ENCODE results near the gene DGKA. TPM values are rescaled to one million over a fixed set of nuclear protein-coding genes. Genes with fewer than 3 reads are reported as not detected.
"Not testable (repeated sequence)": the region's sequence is repeated elsewhere in the genome, so short reads cannot be mapped to it uniquely, and the experiment has no call there.

Gene DGKA
- total RNA-seq, 2 donors from 2014 or later, result 282 to 502 TPM

GRCh38 chr12:55993230-55993853 lies 62.4 kb downstream of the DGKA start:
- H3K36me3 Mint-ChIP-seq (ENCODE audit: low read depth), result peaks cover 74% of the 10 kb centered on the region
- H3K4me3 Mint-ChIP-seq, result no peak overlapping the region
- H3K9me3 Mint-ChIP-seq, result no peaks in the 10 kb centered on the region
- peaks cover 6% of the 10 kb centered on the region for H3K4me1 Mint-ChIP-seq
- ATAC-seq (replicated peaks), result no peak
- H3K27ac Mint-ChIP-seq, result no peak overlapping the region
- no peaks in the 10 kb centered on the region for H3K27me3 Mint-ChIP-seq

- peaks cover 6% of the 10 kb centered on the region for H3K4me1 Mint-ChIP-seq
- H3K9me3 Mint-ChIP-seq, result no peaks in the 10 kb centered on the region
- peaks cover 54% of the 10 kb centered on the region for H3K36me3 Mint-ChIP-seq (ENCODE audit: low read depth)
- ATAC-seq (replicated peaks), result no peak
- H3K27me3 Mint-ChIP-seq, result no peaks in the 10 kb centered on the region
- no peak overlapping the region for H3K27ac Mint-ChIP-seq
- no peak overlapping the region for H3K4me3 Mint-ChIP-seq
These were observed 64.4 kb downstream of the DGKA start for GRCh38 chr12:55995366-55995765.

DNA sequence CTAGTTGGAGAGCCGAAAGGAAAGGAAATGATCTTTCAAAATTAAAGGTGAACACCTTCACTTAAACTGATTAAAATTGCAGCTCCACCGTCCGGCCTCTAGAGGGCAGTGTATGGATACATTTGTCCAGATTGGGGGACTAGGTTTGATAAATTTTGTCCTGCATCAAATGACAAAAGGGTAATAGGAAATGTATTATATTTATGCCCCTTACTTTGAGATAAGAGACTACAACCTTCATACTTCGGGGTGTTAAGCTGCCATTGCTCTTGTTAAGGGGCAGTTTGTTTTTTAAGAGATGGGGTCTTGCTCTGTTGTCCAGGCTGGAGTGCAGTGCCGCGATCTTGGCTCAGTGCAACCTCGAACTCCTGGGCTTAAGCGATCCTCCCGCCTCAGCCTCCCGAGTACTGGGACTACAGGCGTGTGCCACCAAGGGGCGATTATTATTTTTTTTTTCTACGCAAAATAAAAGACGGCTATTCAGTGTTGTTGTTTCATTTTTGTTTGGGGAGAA lies 65.3 kb downstream of the DGKA start:
- Mint-ChIP-seq H3K9me3 (no peaks in the 10 kb centered on the region), H3K27me3 (no peaks in the 10 kb centered on the region), H3K36me3 (ENCODE audit: low read depth) (peaks cover 45% of the 10 kb centered on the region), H3K27ac (no peak overlapping the region), H3K4me1 (peaks cover 6% of the 10 kb centered on the region), H3K4me3 (peak overlapping the region; percentile 62)
- ATAC-seq (replicated peaks), result peak; percentile 53

DNA sequence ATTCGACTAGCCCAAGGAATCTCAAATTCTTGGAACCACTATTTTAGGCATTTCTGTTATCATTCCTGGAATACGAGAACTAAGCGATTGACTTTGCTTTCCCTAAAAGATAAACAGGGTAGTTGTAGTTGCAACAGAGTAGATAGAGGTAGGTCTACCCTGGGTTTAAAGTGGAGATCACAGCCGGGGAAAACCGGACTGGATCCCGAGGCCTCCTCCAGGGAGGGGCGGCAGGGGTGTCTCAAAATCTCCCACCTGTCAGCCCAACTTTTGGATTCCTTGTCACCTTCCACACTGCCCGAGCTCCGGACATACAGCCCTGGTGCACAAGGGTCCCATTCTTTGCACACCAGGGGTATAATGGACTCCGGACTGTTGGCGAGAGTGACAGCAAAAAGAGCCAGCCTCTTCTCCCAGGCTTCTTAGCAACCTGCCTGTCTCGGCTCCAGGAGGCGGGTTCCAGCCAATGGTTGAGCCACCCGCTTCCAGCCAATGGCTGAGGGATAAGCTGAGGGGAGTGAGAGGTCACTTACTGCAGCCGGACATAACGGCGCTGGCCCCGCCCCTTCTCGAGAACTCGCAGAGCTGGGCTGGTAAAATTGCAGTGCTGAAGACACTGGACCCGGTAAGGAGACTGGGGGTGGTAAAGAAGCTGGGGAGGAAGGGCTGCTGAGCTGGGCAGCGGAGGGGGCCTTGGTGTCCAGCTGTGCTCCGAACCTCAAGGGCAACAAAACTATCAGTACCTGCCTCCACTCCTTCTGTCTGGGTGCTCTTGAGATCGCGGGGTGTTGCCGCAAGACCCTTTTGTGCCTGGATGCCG lies 66.0 kb downstream of the DGKA start, which contains the start of gene SUOX:
Gene SUOX, plus strand, starts transcription at position 562 of the 820 bp plus-strand sequence. CDS start 4,946 bp downstream, outside the sequence.
- peaks cover 6% of the 10 kb centered on the region for H3K4me1 Mint-ChIP-seq
- H3K27ac Mint-ChIP-seq, result no peak within 1 kb of the TSS
- H3K9me3 Mint-ChIP-seq, result no peaks in the 10 kb centered on the region

GRCh38 chr12:55997535-55997859 lies 66.5 kb downstream of the DGKA start:
- peak; percentile 6 for ATAC-seq (replicated peaks)
- Mint-ChIP-seq H3K4me3 (peak overlapping the region; percentile 62), H3K4me1 (peaks cover 6% of the 10 kb centered on the region), H3K27me3 (no peaks in the 10 kb centered on the region), H3K27ac (no peak overlapping the region), H3K36me3 (ENCODE audit: low read depth) (peaks cover 33% of the 10 kb centered on the region), H3K9me3 (no peaks in the 10 kb centered on the region)

More for the DNA sequence above, 66.0 kb downstream of the DGKA start, which contains the start of gene SUOX:
- H3K27me3 Mint-ChIP-seq, result no peaks in the 10 kb centered on the region
- H3K36me3 Mint-ChIP-seq (ENCODE audit: low read depth), result peaks cover 38% of the 10 kb centered on the region
- peak; percentile 88 for ATAC-seq (replicated peaks)
- H3K4me3 Mint-ChIP-seq, result peak within 1 kb of the TSS; percentile 62

DNA sequence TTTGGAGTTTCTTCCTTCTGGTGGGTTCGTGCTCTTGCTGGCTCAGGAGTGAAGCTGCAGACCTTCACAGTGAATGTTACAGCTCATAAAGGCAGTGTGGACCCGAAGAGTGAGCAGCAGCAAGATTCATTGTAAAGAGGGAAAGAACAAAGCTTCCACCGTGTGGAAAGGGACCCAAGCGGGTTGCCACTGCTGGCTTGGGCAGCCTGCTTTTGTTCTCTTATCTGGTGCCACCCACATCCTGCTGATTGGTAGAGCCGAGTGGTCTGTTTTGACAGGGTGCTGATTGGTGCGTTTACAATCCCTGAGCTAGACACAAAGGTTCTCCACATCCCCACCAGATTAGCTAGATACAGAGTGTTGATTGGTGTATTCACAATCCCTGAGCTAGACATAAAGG lies 68.6 kb downstream of the DGKA start:
- H3K4me1 Mint-ChIP-seq; ATAC-seq (replicated peaks); H3K27me3 Mint-ChIP-seq; H3K9me3 Mint-ChIP-seq; H3K4me3 Mint-ChIP-seq; H3K27ac Mint-ChIP-seq: not testable (repeated sequence)
- H3K36me3 Mint-ChIP-seq (ENCODE audit: low read depth), result peaks cover 12% of the 10 kb centered on the region

DNA sequence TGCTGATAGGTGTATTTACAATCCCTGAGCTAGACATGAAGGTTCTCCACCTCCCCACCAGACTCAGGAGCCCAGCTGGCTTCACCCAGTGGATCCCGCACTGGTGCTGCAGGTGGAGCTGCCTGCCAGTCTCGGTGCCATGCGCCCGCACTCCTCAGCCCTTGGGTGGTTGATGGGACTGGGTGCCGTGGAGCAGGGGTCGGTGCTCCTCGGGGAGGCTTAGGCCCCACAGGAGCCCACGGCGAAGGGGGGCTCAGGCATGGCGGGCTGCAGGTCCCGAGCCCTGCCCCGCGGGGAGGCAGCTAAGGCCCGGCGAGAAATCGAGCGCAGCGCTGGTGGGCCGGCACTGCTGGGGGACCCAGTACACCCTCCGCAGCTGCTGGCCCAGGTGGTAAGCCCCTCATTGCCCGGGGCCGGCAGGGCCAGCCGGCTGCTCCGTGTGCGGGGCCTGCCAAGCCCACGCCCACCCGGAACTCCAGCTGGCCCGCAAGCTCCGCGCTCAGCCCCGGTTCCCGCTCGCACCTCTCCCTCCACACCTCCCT lies 69.1 kb downstream of the DGKA start:
- H3K4me1 Mint-ChIP-seq; H3K27ac Mint-ChIP-seq; ATAC-seq (replicated peaks); H3K9me3 Mint-ChIP-seq; H3K4me3 Mint-ChIP-seq; H3K27me3 Mint-ChIP-seq; H3K36me3 Mint-ChIP-seq (ENCODE audit: low read depth): not testable (repeated sequence)

DNA sequence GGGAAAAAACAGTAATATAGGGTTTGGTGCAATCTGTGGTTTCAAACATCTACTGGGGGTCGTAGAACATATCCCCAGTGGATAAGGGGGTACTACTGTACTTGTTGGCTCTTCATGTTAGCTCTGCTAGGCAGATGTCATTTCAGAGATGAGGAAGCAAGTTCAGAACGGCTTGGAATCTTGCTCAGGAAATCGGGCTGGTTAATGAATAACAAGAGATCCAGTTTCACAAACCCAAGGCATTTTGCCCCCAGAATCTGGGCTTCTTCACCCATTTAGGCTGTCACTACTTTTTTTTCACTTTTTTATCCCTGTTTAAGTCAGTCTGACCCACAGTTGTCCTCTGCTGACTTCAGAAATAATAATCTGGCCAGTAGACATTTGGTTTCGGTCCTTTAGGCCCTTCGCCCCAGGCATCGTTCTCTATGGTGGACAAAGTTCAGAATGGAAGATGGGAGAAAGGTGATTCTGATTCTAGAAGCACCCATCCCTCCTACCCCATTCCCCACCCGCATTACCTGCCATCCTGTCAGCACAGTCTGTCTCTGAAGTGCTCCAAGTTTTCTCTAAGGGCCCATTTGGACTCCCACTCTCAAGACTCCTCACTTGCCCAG lies 70.6 kb downstream of the DGKA start:
- peaks cover under 1% of the 10 kb centered on the region for H3K4me1 Mint-ChIP-seq
- H3K36me3 Mint-ChIP-seq (ENCODE audit: low read depth), result no peaks in the 10 kb centered on the region
- no peak overlapping the region for H3K4me3 Mint-ChIP-seq
- no peak overlapping the region for H3K27ac Mint-ChIP-seq
- no peaks in the 10 kb centered on the region for H3K9me3 Mint-ChIP-seq
- H3K27me3 Mint-ChIP-seq, result no peaks in the 10 kb centered on the region
- ATAC-seq (replicated peaks), result no peak

DNA sequence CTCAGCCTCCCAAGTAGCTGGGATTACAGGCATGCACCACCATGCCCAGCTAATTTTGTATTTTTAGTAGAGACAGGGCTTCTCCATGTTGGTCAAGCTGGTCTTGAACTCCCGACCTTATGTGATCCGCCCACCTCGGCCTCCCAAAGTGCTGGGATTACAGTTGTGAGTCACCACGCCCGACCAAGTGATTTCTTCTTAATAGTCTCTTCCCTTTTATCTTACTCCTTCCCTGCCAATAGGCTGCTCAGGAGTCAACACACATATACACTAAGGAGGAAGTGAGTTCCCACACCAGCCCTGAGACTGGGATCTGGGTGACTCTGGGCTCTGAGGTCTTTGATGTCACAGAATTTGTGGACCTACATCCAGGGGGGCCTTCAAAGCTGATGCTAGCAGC lies 72.4 kb downstream of the DGKA start:
- not testable (repeated sequence) for H3K9me3 Mint-ChIP-seq; H3K27me3 Mint-ChIP-seq; ATAC-seq (replicated peaks); H3K4me1 Mint-ChIP-seq; H3K27ac Mint-ChIP-seq; H3K36me3 Mint-ChIP-seq (ENCODE audit: low read depth); H3K4me3 Mint-ChIP-seq

Other genes with a start within 250 kb of the DGKA start
- 1 to 10 TPM; 3.2 to 8.7 TPM for gene ITGA7, start 223.3 kb upstream of the DGKA start, total RNA-seq
- 100 to 1,000 TPM; 104 to 118 TPM for gene BLOC1S1, start 215.1 kb upstream of the DGKA start, total RNA-seq
- 10 to 100 TPM; 13.0 to 13.5 TPM for gene RDH5, start 210.8 kb upstream of the DGKA start, total RNA-seq
- 100 to 1,000 TPM; 211 to 237 TPM for gene CD63, start 202.2 kb upstream of the DGKA start, total RNA-seq
- gene GDF11, start 188.0 kb upstream of the DGKA start, total RNA-seq, result 10 to 100 TPM in 1 of 2 donors, 1 to 10 TPM in 1; 7.4 to 14.1 TPM
- 100 to 1,000 TPM in 1 of 2 donors, 10 to 100 TPM in 1; 63.6 to 103 TPM for gene SARNP, start 113.4 kb upstream of the DGKA start, total RNA-seq
- 10 to 100 TPM; 26.5 to 40.2 TPM for gene ORMDL2, start 113.1 kb upstream of the DGKA start, total RNA-seq
- 10 to 100 TPM; 30.7 to 33.0 TPM for gene DNAJC14, start 101.6 kb upstream of the DGKA start, total RNA-seq
- not detected for gene MMP19, start 88.2 kb upstream of the DGKA start, total RNA-seq
- 10 to 100 TPM; 23.4 to 35.6 TPM for gene PYM1, start 3.3 kb upstream of the DGKA start, total RNA-seq
- 1 to 10 TPM in 1 of 2 donors, under 1 TPM in 1; 0.30 to 2.5 TPM for gene PMEL, start 34.9 kb downstream of the DGKA start, total RNA-seq
- gene CDK2, start 35.7 kb downstream of the DGKA start, total RNA-seq, result 100 to 1,000 TPM; 101 to 104 TPM
- 10 to 100 TPM; 34.2 to 50.8 TPM for gene RAB5B, start 42.9 kb downstream of the DGKA start, total RNA-seq
- 1 to 10 TPM; 3.4 to 3.5 TPM for gene SUOX, start 66.1 kb downstream of the DGKA start, total RNA-seq
- gene IKZF4, start 89.9 kb downstream of the DGKA start, total RNA-seq, result 10 to 100 TPM; 19.1 to 20.3 TPM
- gene RPS26, start 110.8 kb downstream of the DGKA start, total RNA-seq, result 10 to 100 TPM; 32.5 to 36.1 TPM
- gene ERBB3, start 149.0 kb downstream of the DGKA start, total RNA-seq, result under 1 TPM; 0.56 to 0.64 TPM
- gene PA2G4, start 173.4 kb downstream of the DGKA start, total RNA-seq, result 100 to 1,000 TPM; 213 to 427 TPM
- 1,000 to 10,000 TPM; 4,564 to 4,582 TPM for gene RPL41, start 185.5 kb downstream of the DGKA start, total RNA-seq
- gene ZC3H10, start 187.1 kb downstream of the DGKA start, total RNA-seq, result 1 to 10 TPM; 7.8 to 8.0 TPM
- gene ESYT1, start 197.1 kb downstream of the DGKA start, total RNA-seq, result 100 to 1,000 TPM; 234 to 236 TPM
- 100 to 1,000 TPM in 1 of 2 donors, 10 to 100 TPM in 1; 96.9 to 114 TPM for gene MYL6B, start 221.4 kb downstream of the DGKA start, total RNA-seq
- gene MYL6, start 227.2 kb downstream of the DGKA start, total RNA-seq, result 1,000 to 10,000 TPM in 1 of 2 donors, 100 to 1,000 TPM in 1; 974 to 1,528 TPM

All from activated T-helper 17 cell treated with anti-CD3 and anti-CD28 coated beads, Interleukin-2, amount 50 U/mL, for 72 hours (primary cell).